Keratinocyte (primary cell): ENCODE data around the gene DDX46.
"Not testable (repeated sequence)": the region's sequence is repeated elsewhere in the genome, so short reads cannot be mapped to it uniquely, and the experiment has no call there.

ENCODE experiments used
- CTCF ChIP-seq, 3 experiments: IDR thresholded peaks in 1 of 3; conservative IDR thresholded peaks in 1 of 3; optimal IDR thresholded peaks in 1 of 3; 2 replicates in 2 of 3; 3 replicates in 1 of 3; pipeline versions ENCODE3 to v1.5.1; 2011; ENCODE audit warnings: low read length in 3 of 3, mild to moderate bottlenecking in 3 of 3, moderate library complexity in 2 of 3, control low read depth in 1 of 3, inconsistent platforms in 1 of 3; ENCODE audit not compliant: insufficient read depth in 2 of 3; ENCODE audit errors: extremely low read depth in 1 of 3
- EZH2 ChIP-seq: IDR thresholded peaks from one replicate; pipeline ENCODE4 v1.6.1; 2012; ENCODE audit warnings: inconsistent platforms, mild to moderate bottlenecking, low read length, moderate library complexity

- not testable (repeated sequence) for TF ChIP-seq CTCF (optimal IDR thresholded peaks at IDR 0.05 in 1 of 3, IDR thresholded peaks at IDR 0.05 in 1 of 3, conservative IDR thresholded peaks at IDR 0.05 in 1 of 3; ENCODE audit: extremely low read depth in 1 of 3, insufficient read depth in 2 of 3, low read length in 3 of 3); EZH2
Observed at GRCh38 chr5:134715466-134715865, 43.1 kb upstream of the DDX46 start.
